OCI-LY3 (cell line): Measurements from ENCODE around the gene RNF144B.
A peak's percentile ranks its signal among the peaks of the same experiment; 100 is the strongest.

Experiments used
- H2AFZ ChIP-seq: fragments of 200-600, 300-600 bp; shearing (Covaris generic); 2 replicates; pipeline ENCODE4 v1.6.0; 2014; ENCODE audit warnings: antibody characterized with exemption, low read depth, low read length
- H3K27ac ChIP-seq: fragments of 200-600, 300-600 bp; sonication (generic); 2 replicates; pipeline ENCODE4 v1.5.1; 2014; ENCODE audit warnings: mild to moderate bottlenecking, low read length, moderate library complexity, mixed read lengths
- H3K27me3 ChIP-seq: fragments of 200-600, 300-600 bp; sonication (generic); 2 replicates; pipeline ENCODE4 v1.6.1; 2014; ENCODE audit warnings: low read depth, low read length, mixed read lengths
- H3K36me3 ChIP-seq: fragments of 200-600, 300-600 bp; sonication (generic); replicated peaks from 2 replicates; pipeline ENCODE3; 2014; ENCODE audit warnings: low read depth, low read length, mixed read lengths
- H3K4me1 ChIP-seq: fragments of 300-600, 200-600 bp; sonication (generic); 2 replicates; pipeline ENCODE4 v1.6.1; 2014; ENCODE audit warnings: low read length, mixed read lengths
- H3K4me2 ChIP-seq: fragments of 200-600, 300-600 bp; sonication (generic); 2 replicates; pipeline ENCODE4 v1.6.1; 2014; ENCODE audit warnings: low read length, mixed read lengths
- H3K4me3 ChIP-seq: fragments of 300-600, 200-600 bp; sonication (generic); 2 replicates; pipeline ENCODE4 v1.5.1; 2014; ENCODE audit warnings: antibody characterized with exemption, mild to moderate bottlenecking, low read length, moderate library complexity
- H3K79me2 ChIP-seq: fragments of 300-600, 200-600 bp; shearing (Covaris generic); 2 replicates; pipeline ENCODE4 v1.6.1; 2014; ENCODE audit warnings: mild to moderate bottlenecking, low read length, mixed read lengths
- H3K9ac ChIP-seq: fragments of 300-600, 200-600 bp; shearing (Covaris generic); 2 replicates; pipeline ENCODE4 v1.6.0; 2014; ENCODE audit warnings: mild to moderate bottlenecking, low read length, moderate library complexity
- H3K9me3 ChIP-seq: fragments of 200-600, 300-600 bp; shearing (Covaris generic); 2 replicates; pipeline ENCODE4 v1.6.1; 2014; ENCODE audit warnings: low read length, mixed read lengths; ENCODE audit not compliant: insufficient read depth
- H4K20me1 ChIP-seq: fragments of 200-600, 300-600 bp; sonication (generic); 2 replicates; pipeline ENCODE4 v1.6.1; 2016; ENCODE audit warnings: low read length, mixed read lengths; ENCODE audit not compliant: insufficient read depth
- CTCF ChIP-seq: fragments of 200-600, 300-600 bp; sonication (generic); IDR thresholded peaks from 2 replicates; pipeline ENCODE4 v1.5.1; 2014; ENCODE audit warnings: antibody characterized with exemption, low read length, low read depth
- EZH2phosphoT487 ChIP-seq: fragments of 200-600 bp; shearing (Covaris generic); IDR thresholded peaks from 2 replicates; pipeline ENCODE4 v1.6.1; 2018; ENCODE audit warnings: antibody characterized with exemption, mixed run types, low read depth

RNF144B gene

GRCh38 chr6:18468503-18468843 is 81.3 kb downstream of the RNF144B start:
- peaks cover 65% of the 10 kb centered on the region for H3K36me3 ChIP-seq
- H3K79me2 ChIP-seq, result peaks cover 46% of the 10 kb centered on the region
- peaks cover 30% of the 10 kb centered on the region for H4K20me1 ChIP-seq
- H3K27ac ChIP-seq, result no peak overlapping the region
- TF ChIP-seq EZH2phosphoT487 (no peak), CTCF (no peak)
- peaks cover 31% of the 10 kb centered on the region for H3K4me1 ChIP-seq
- no peak overlapping the region for H3K4me3 ChIP-seq
- no peak overlapping the region for H3K4me2 ChIP-seq
- H3K27me3 ChIP-seq, result no peaks in the 10 kb centered on the region
- H2AFZ ChIP-seq, result no peak overlapping the region
- H3K9me3 ChIP-seq, result no peaks in the 10 kb centered on the region
- no peak overlapping the region for H3K9ac ChIP-seq

GRCh38 chr6:18469536-18469935 is 82.4 kb downstream of the RNF144B start:
- no peak overlapping the region for H3K4me3 ChIP-seq
- H3K27me3 ChIP-seq, result no peaks in the 10 kb centered on the region
- peaks cover 41% of the 10 kb centered on the region for H3K79me2 ChIP-seq
- H3K9me3 ChIP-seq, result no peaks in the 10 kb centered on the region
- no peak overlapping the region for H3K27ac ChIP-seq
- peaks cover 40% of the 10 kb centered on the region for H3K4me1 ChIP-seq
- H3K36me3 ChIP-seq, result peaks cover 56% of the 10 kb centered on the region
- TF ChIP-seq EZH2phosphoT487, result no peak
- TF ChIP-seq CTCF, result no peak
- H4K20me1 ChIP-seq, result peaks cover 30% of the 10 kb centered on the region
- H3K9ac ChIP-seq, result no peak overlapping the region
- no peak overlapping the region for H2AFZ ChIP-seq
- H3K4me2 ChIP-seq, result no peak overlapping the region

GRCh38 chr6:18471232-18471964 is 84.2 kb downstream of the RNF144B start:
- Histone ChIP-seq H4K20me1 (peaks cover 21% of the 10 kb centered on the region; the same call in 1 of the 2 replicates), H3K4me3 (no peak overlapping the region), H2AFZ (no peak overlapping the region), H3K79me2 (peaks cover 22% of the 10 kb centered on the region), H3K27ac (peak overlapping the region; percentile 99; the same call in 1 of the 2 replicates), H3K36me3 (peaks cover 37% of the 10 kb centered on the region), H3K9me3 (no peaks in the 10 kb centered on the region), H3K27me3 (no peaks in the 10 kb centered on the region), H3K4me2 (no peak overlapping the region), H3K9ac (no peak overlapping the region), H3K4me1 (peaks cover 49% of the 10 kb centered on the region)
- TF ChIP-seq EZH2phosphoT487, result no peak
- TF ChIP-seq CTCF, result no peak

GRCh38 chr6:18472941-18473340 is 85.8 kb downstream of the RNF144B start:
- peak overlapping the region; percentile 36; the same call in 1 of the 2 replicates for H3K4me3 ChIP-seq
- peaks cover 9% of the 10 kb centered on the region; the same call in 1 of the 2 replicates for H4K20me1 ChIP-seq
- H3K36me3 ChIP-seq, result peaks cover 25% of the 10 kb centered on the region
- peaks cover 64% of the 10 kb centered on the region for H3K4me1 ChIP-seq
- peak overlapping the region; percentile 75 for H3K9ac ChIP-seq
- no peak overlapping the region for H2AFZ ChIP-seq
- H3K4me2 ChIP-seq, result peak overlapping the region; percentile 71
- peaks cover 8% of the 10 kb centered on the region; the same call in 1 of the 2 replicates for H3K79me2 ChIP-seq
- no peak for TF ChIP-seq EZH2phosphoT487
- TF ChIP-seq CTCF, result no peak
- H3K9me3 ChIP-seq, result no peaks in the 10 kb centered on the region
- H3K27ac ChIP-seq, result peak overlapping the region; percentile 99
- H3K27me3 ChIP-seq, result no peaks in the 10 kb centered on the region
